ENCODE data around the gene RASL11A. TPM values are rescaled to one million over a fixed set of nuclear protein-coding genes. Genes with fewer than 3 reads are reported as not detected.

Gene RASL11A
- total and polyA plus RNA-seq, 2 of the 13 experiments (the other 11 are each of a cell fraction or from before 2014, with no cell fraction given) = 3.0 to 4.1 TPM

DNA sequence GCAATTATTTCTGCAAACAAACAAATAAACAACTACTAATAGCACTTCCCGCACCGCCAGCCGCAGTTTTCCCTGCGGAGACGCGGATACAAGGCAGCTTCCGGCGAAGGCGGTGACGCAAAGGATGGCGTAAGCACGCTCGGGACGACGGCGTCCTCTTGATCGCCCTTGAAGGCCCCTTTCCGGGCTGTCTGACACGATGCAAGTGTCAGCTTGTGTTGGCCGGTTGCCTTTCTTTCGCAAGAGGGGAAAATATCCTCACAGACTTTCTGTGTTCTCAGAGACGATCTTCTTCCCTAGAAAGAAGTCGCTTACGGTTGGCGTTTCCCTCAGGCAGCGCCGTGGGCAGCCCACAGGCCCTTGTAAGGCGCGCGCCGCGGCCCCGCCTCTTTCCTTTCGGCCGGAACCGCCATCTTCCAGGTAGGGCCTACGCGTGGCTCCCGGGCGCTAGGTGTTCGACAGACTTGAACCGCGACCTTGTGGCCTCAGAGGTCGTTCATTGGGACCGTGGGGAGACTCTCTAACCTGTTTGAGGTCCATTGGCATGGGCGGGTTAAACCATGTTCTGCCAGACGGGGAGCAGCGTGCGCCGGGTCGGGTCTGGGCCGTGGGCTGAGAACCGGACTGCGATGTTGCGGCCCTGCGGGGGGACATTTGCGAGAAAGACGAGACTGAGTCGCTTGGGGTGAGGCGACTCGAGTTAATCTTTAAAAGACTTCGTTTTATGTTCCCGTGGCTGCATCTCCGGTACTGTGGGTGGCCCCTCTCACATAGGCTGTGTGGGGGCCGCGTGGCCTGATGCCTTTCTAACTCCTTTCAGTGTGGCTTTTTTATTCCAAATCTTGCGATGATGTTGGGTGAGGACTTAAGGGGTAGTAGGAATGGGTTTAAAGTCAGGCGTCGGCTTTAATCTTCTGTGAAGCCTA is 19.2 kb upstream of the RASL11A start, which contains the start of gene RPL21 (continued):
- TF ChIP-seq, protein P1, sequence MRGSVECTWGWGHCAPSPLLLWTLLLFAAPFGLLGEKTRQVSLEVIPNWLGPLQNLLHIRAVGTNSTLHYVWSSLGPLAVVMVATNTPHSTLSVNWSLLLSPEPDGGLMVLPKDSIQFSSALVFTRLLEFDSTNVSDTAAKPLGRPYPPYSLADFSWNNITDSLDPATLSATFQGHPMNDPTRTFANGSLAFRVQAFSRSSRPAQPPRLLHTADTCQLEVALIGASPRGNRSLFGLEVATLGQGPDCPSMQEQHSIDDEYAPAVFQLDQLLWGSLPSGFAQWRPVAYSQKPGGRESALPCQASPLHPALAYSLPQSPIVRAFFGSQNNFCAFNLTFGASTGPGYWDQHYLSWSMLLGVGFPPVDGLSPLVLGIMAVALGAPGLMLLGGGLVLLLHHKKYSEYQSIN (CRISPR knock-in tag; IDR thresholded peaks at IDR 0.05; ENCODE audit: borderline replicate concordance) = no peak
- TF ChIP-seq ZFYVE20 (CRISPR knock-in tag; IDR thresholded peaks at IDR 0.05; ENCODE audit: borderline replicate concordance, low read depth) = no peak
- TF ChIP-seq MTF1 (CRISPR knock-in tag; IDR thresholded peaks at IDR 0.05) = peak; percentile 77; the same call in 1 of the 2 replicates
- TF ChIP-seq SOX6 (IDR thresholded peaks at IDR 0.05) = no peak
- TF ChIP-seq SOX6 (CRISPR knock-in tag; IDR thresholded peaks at IDR 0.05) = peak; percentile 71
- TF ChIP-seq, protein P2, sequence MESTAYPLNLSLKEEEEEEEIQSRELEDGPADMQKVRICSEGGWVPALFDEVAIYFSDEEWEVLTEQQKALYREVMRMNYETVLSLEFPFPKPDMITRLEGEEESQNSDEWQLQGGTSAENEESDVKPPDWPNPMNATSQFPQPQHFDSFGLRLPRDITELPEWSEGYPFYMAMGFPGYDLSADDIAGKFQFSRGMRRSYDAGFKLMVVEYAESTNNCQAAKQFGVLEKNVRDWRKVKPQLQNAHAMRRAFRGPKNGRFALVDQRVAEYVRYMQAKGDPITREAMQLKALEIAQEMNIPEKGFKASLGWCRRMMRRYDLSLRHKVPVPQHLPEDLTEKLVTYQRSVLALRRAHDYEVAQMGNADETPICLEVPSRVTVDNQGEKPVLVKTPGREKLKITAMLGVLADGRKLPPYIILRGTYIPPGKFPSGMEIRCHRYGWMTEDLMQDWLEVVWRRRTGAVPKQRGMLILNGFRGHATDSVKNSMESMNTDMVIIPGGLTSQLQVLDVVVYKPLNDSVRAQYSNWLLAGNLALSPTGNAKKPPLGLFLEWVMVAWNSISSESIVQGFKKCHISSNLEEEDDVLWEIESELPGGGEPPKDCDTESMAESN (CRISPR knock-in tag; conservative IDR thresholded peaks at IDR 0.05) = peak; percentile 27; the same call in 1 of the 2 replicates
- TF ChIP-seq TBX3 (IDR thresholded peaks at IDR 0.05; ENCODE audit: borderline replicate concordance) = peak; percentile 62; the same call in 1 of the 2 replicates
- 0 out of 2 replicates have a peak, but pooled peaks have one; percentile 35 for TF ChIP-seq RAD21 (CRISPR knock-in tag; IDR thresholded peaks at IDR 0.05)
- TF ChIP-seq BRD4 (CRISPR knock-in tag; IDR thresholded peaks at IDR 0.05) = peak; percentile 89
- TF ChIP-seq, protein P3, sequence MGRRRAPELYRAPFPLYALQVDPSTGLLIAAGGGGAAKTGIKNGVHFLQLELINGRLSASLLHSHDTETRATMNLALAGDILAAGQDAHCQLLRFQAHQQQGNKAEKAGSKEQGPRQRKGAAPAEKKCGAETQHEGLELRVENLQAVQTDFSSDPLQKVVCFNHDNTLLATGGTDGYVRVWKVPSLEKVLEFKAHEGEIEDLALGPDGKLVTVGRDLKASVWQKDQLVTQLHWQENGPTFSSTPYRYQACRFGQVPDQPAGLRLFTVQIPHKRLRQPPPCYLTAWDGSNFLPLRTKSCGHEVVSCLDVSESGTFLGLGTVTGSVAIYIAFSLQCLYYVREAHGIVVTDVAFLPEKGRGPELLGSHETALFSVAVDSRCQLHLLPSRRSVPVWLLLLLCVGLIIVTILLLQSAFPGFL (CRISPR knock-in tag; IDR thresholded peaks at IDR 0.05) = no peak
- TF ChIP-seq YEATS4 (CRISPR knock-in tag; IDR thresholded peaks at IDR 0.05; ENCODE audit: borderline replicate concordance) = peak; percentile 96
- TF ChIP-seq ZSCAN29 (CRISPR knock-in tag; conservative IDR thresholded peaks at IDR 0.05) = peak; percentile 74; the same call in 1 of the 2 replicates
- TF ChIP-seq MXI1 (IDR thresholded peaks at IDR 0.05; ENCODE audit: borderline replicate concordance, low read depth, low read length) = no peak; the same call in 2 of the 3 replicates
- TF ChIP-seq POLR2G (IDR thresholded peaks at IDR 0.05; ENCODE audit: low read depth, low read length) = peak; percentile 96
- no peak; the same call in 1 of the 2 replicates for TF ChIP-seq PPARG (CRISPR knock-in tag; conservative IDR thresholded peaks at IDR 0.05)
- peak; percentile 77 for TF ChIP-seq MTA1 (CRISPR knock-in tag; IDR thresholded peaks at IDR 0.05; ENCODE audit: borderline replicate concordance)
- TF ChIP-seq SRF (IDR thresholded peaks at IDR 0.05; ENCODE audit: low read depth, low read length) = peak; percentile 78; the same call in 1 of the 2 replicates
- TF ChIP-seq AGO1 (IDR thresholded peaks at IDR 0.05; ENCODE audit: low read depth, low read length, poor library complexity, severe bottlenecking) = peak; percentile 24
- TF ChIP-seq KDM4B (CRISPR knock-in tag; IDR thresholded peaks at IDR 0.05) = no peak; the same call in 1 of the 2 replicates
- no peak for TF ChIP-seq ZNF235 (CRISPR knock-in tag; IDR thresholded peaks at IDR 0.05; ENCODE audit: borderline replicate concordance)
- TF ChIP-seq CHD2 (IDR thresholded peaks at IDR 0.05; ENCODE audit: low read depth, low read length) = no peak
- no peak; the same call in 1 of the 2 replicates for TF ChIP-seq HDAC6 (IDR thresholded peaks at IDR 0.05; ENCODE audit: low read depth, low read length)
- peak; percentile 85; the same call in 1 of the 2 replicates for TF ChIP-seq CAMTA2 (CRISPR knock-in tag; IDR thresholded peaks at IDR 0.05; ENCODE audit: borderline replicate concordance)
- peak; percentile 77 for TF ChIP-seq ZSCAN25 (CRISPR knock-in tag; IDR thresholded peaks at IDR 0.05)
